IgD-negative memory B cell (primary cell): Measurements from ENCODE around the gene HASPIN. TPM values are rescaled to one million over a fixed set of nuclear protein-coding genes. Genes with fewer than 3 reads are reported as not detected.

ENCODE experiments used
- H3K27ac Mint-ChIP-seq, 3 donors: one replicate each; pipeline ENCODE4 v1.8.0; 2020 to 2022; ENCODE audit warnings: mild to moderate bottlenecking in 3 of 3, mixed read lengths in 3 of 3, moderate library complexity in 1 of 3
- H3K27me3 Mint-ChIP-seq: one replicate; pipeline ENCODE4 v1.8.0; 2021; ENCODE audit warnings: mixed read lengths
- H3K36me3 Mint-ChIP-seq: one replicate; pipeline ENCODE4 v1.8.0; 2020; ENCODE audit warnings: mild to moderate bottlenecking, mixed read lengths
- H3K4me1 Mint-ChIP-seq, 3 donors: one replicate each; pipeline ENCODE4 v1.8.0; 2020 to 2022; ENCODE audit warnings: mixed read lengths in 3 of 3, mild to moderate bottlenecking in 1 of 3
- H3K4me3 Mint-ChIP-seq, 4 donors: one replicate each; pipeline ENCODE4 v1.8.0; 2020 to 2022; ENCODE audit warnings: mild to moderate bottlenecking in 4 of 4, mixed read lengths in 4 of 4, moderate library complexity in 3 of 4
- H3K9me3 Mint-ChIP-seq, 3 donors: one replicate each; pipeline ENCODE4 v1.8.0; 2020 to 2021; ENCODE audit warnings: mixed read lengths in 3 of 3, mild to moderate bottlenecking in 1 of 3
- polyA plus RNA-seq: library from polyadenylated mRNA; unstranded; fragments of 300-500 nt; fragmentation: Illumina TruSeq; gene quantifications from one replicate; pipeline ENCODE4 v1.2.3, GENCODE V29; 2021

The HASPIN gene
- polyA plus RNA-seq, result 0.34 TPM

GRCh38 chr17:3723556-3724377, at the start of gene HASPIN:
Gene HASPIN (plus strand): TSS chr17:3723903. CDS start chr17:3723936, 33 bp downstream.
- Mint-ChIP-seq H3K36me3 (peaks cover 2% of the 10 kb centered on the region), H3K4me1 (peaks cover 38 to 47% (median 42%) of the 10 kb centered on the region in 3 donors), H3K27ac (peak within 1 kb of the TSS; percentile 81 to 95 (median 91)), H3K27me3 (no peaks in the 10 kb centered on the region), H3K4me3 (peak within 1 kb of the TSS; percentile 94 to 99 (median 96)), H3K9me3 (no peaks in the 10 kb centered on the region)

GRCh38 chr17:3675886-3676285, 47.8 kb upstream of the HASPIN start:
- H3K27me3 Mint-ChIP-seq, result no peaks in the 10 kb centered on the region
- H3K27ac Mint-ChIP-seq, result peak overlapping the region in 2 of 3 donors; percentile 19 to 88
- H3K36me3 Mint-ChIP-seq, result no peaks in the 10 kb centered on the region
- peaks cover 1 to 6% (median 2%) of the 10 kb centered on the region in 3 donors for H3K4me1 Mint-ChIP-seq
- no peaks in the 10 kb centered on the region for H3K9me3 Mint-ChIP-seq
- H3K4me3 Mint-ChIP-seq, result peak overlapping the region in 1 of 4 donors; percentile 38

GRCh38 chr17:3678095-3678820, 45.4 kb upstream of the HASPIN start:
- H3K27me3 Mint-ChIP-seq, result no peaks in the 10 kb centered on the region
- no peaks in the 10 kb centered on the region for H3K9me3 Mint-ChIP-seq
- no peak overlapping the region for H3K4me3 Mint-ChIP-seq
- H3K36me3 Mint-ChIP-seq, result peaks cover 7% of the 10 kb centered on the region
- peak overlapping the region in 1 of 3 donors; percentile 39 for H3K27ac Mint-ChIP-seq
- H3K4me1 Mint-ChIP-seq, result peaks cover 6 to 11% (median 11%) of the 10 kb centered on the region in 3 donors

- Mint-ChIP-seq H3K4me1 (peaks cover 12 to 15% (median 15%) of the 10 kb centered on the region in 3 donors), H3K27ac (peak overlapping the region in 1 of 3 donors; percentile 62), H3K9me3 (no peaks in the 10 kb centered on the region), H3K36me3 (peaks cover 10% of the 10 kb centered on the region), H3K27me3 (no peaks in the 10 kb centered on the region), H3K4me3 (no peak overlapping the region)
These were observed 44.7 kb upstream of the HASPIN start for GRCh38 chr17:3678821-3679530.

- H3K27ac Mint-ChIP-seq, result peak overlapping the region in 2 of 3 donors; percentile 62 to 77
- H3K27me3 Mint-ChIP-seq, result no peaks in the 10 kb centered on the region
- H3K4me1 Mint-ChIP-seq, result peaks cover 14 to 22% (median 18%) of the 10 kb centered on the region in 3 donors
- H3K9me3 Mint-ChIP-seq, result no peaks in the 10 kb centered on the region
- peak overlapping the region in 1 of 4 donors; percentile 55 for H3K4me3 Mint-ChIP-seq
- H3K36me3 Mint-ChIP-seq, result peaks cover 10% of the 10 kb centered on the region
These were observed 44.1 kb upstream of the HASPIN start for GRCh38 chr17:3679531-3680126.

- H3K4me3 Mint-ChIP-seq, result no peak overlapping the region
- no peak overlapping the region for H3K27ac Mint-ChIP-seq
- H3K9me3 Mint-ChIP-seq, result no peaks in the 10 kb centered on the region
These were observed 42.6 kb upstream of the HASPIN start for GRCh38 chr17:3681057-3681456.

GRCh38 chr17:3681565-3681964, 42.1 kb upstream of the HASPIN start:
- H3K4me1 Mint-ChIP-seq, result peaks cover 14 to 18% (median 17%) of the 10 kb centered on the region in 3 donors
- peak overlapping the region in 2 of 3 donors; percentile 39 to 71 for H3K27ac Mint-ChIP-seq
- no peaks in the 10 kb centered on the region for H3K27me3 Mint-ChIP-seq
- peaks cover 10% of the 10 kb centered on the region for H3K36me3 Mint-ChIP-seq
- no peaks in the 10 kb centered on the region for H3K9me3 Mint-ChIP-seq
- peak overlapping the region in 2 of 4 donors; percentile 37 to 63 for H3K4me3 Mint-ChIP-seq

More at GRCh38 chr17:3681057-3681456, 42.6 kb upstream of the HASPIN start:
- no peaks in the 10 kb centered on the region for H3K27me3 Mint-ChIP-seq
- H3K4me1 Mint-ChIP-seq, result peaks cover 14 to 21% (median 18%) of the 10 kb centered on the region in 3 donors
- H3K36me3 Mint-ChIP-seq, result peaks cover 10% of the 10 kb centered on the region

- peak overlapping the region in 2 of 4 donors; percentile 66 to 74 for H3K4me3 Mint-ChIP-seq
- H3K27me3 Mint-ChIP-seq, result no peaks in the 10 kb centered on the region
- no peaks in the 10 kb centered on the region for H3K9me3 Mint-ChIP-seq
- H3K27ac Mint-ChIP-seq, result peak overlapping the region; percentile 39 to 88 (median 71)
- H3K4me1 Mint-ChIP-seq, result peaks cover 14 to 18% (median 17%) of the 10 kb centered on the region in 3 donors
- peaks cover 10% of the 10 kb centered on the region for H3K36me3 Mint-ChIP-seq
These were observed 41.7 kb upstream of the HASPIN start for GRCh38 chr17:3682033-3682432.

- H3K27me3 Mint-ChIP-seq, result no peaks in the 10 kb centered on the region
- peaks cover 0 to 1% (median 0%) of the 10 kb centered on the region in 3 donors for H3K9me3 Mint-ChIP-seq
- peaks cover 10% of the 10 kb centered on the region for H3K36me3 Mint-ChIP-seq
These were observed 40.6 kb upstream of the HASPIN start for GRCh38 chr17:3683054-3683511.

GRCh38 chr17:3685174-3685573, 38.5 kb upstream of the HASPIN start:
- Mint-ChIP-seq H3K27ac (peak overlapping the region; percentile 85 to 90 (median 88)), H3K4me3 (peak overlapping the region in 3 of 4 donors; percentile 54 to 72 (median 70)), H3K27me3 (no peaks in the 10 kb centered on the region), H3K9me3 (peaks cover 0 to 3% (median 0%) of the 10 kb centered on the region in 3 donors), H3K4me1 (peaks cover 30 to 33% (median 33%) of the 10 kb centered on the region in 3 donors), H3K36me3 (peaks cover 13% of the 10 kb centered on the region)

More at GRCh38 chr17:3683054-3683511, 40.6 kb upstream of the HASPIN start:
- Mint-ChIP-seq H3K27ac (peak overlapping the region; percentile 55 to 90 (median 89)), H3K4me3 (peak overlapping the region; percentile 54 to 88 (median 68)), H3K4me1 (peaks cover 15 to 20% (median 20%) of the 10 kb centered on the region in 3 donors)

GRCh38 chr17:3688027-3688553, 35.6 kb upstream of the HASPIN start:
- Mint-ChIP-seq H3K27me3 (no peaks in the 10 kb centered on the region), H3K4me1 (peaks cover 31 to 44% (median 42%) of the 10 kb centered on the region in 3 donors), H3K4me3 (peak overlapping the region; percentile 81 to 91 (median 87)), H3K9me3 (peaks cover 0 to 3% (median 0%) of the 10 kb centered on the region in 3 donors), H3K27ac (peak overlapping the region; percentile 70 to 94 (median 83)), H3K36me3 (peaks cover 11% of the 10 kb centered on the region)

- Mint-ChIP-seq H3K4me1 (peaks cover 26 to 42% (median 36%) of the 10 kb centered on the region in 3 donors), H3K4me3 (peak overlapping the region; percentile 81 to 91 (median 87)), H3K27me3 (no peaks in the 10 kb centered on the region), H3K9me3 (peaks cover 0 to 3% (median 0%) of the 10 kb centered on the region in 3 donors), H3K36me3 (peaks cover 7% of the 10 kb centered on the region), H3K27ac (peak overlapping the region; percentile 70 to 94 (median 83))
These were observed 34.8 kb upstream of the HASPIN start for GRCh38 chr17:3688852-3689261.

GRCh38 chr17:3689262-3690093, 34.2 kb upstream of the HASPIN start:
- no peaks in the 10 kb centered on the region for H3K27me3 Mint-ChIP-seq
- peak overlapping the region; percentile 76 to 96 (median 88) for H3K4me3 Mint-ChIP-seq
- peaks cover 0 to 3% (median 0%) of the 10 kb centered on the region in 3 donors for H3K9me3 Mint-ChIP-seq
- H3K4me1 Mint-ChIP-seq, result peaks cover 20 to 42% (median 35%) of the 10 kb centered on the region in 3 donors
- H3K27ac Mint-ChIP-seq, result peak overlapping the region; percentile 81 to 94 (median 94)
- H3K36me3 Mint-ChIP-seq, result peaks cover 7% of the 10 kb centered on the region
